CD4-positive, alpha-beta memory T cell (primary cell): Measurements from ENCODE around the gene CST4. TPM values are rescaled to one million over a fixed set of nuclear protein-coding genes. Genes with fewer than 3 reads are reported as not detected.
"Not testable (repeated sequence)": the region's sequence is repeated elsewhere in the genome, so short reads cannot be mapped to it uniquely, and the experiment has no call there.

Source experiments
- CTCF ChIA-PET: fragments of 350-600 bp; sonication (Branson Sonifier 250); formaldehyde crosslinking; loops from one replicate; lab custom pipeline; 2021; ENCODE audit warnings: inconsistent platforms; ENCODE audit not compliant: partially characterized antibody; lab: Charles Lee
- POLR2A ChIA-PET: fragments of 350-600 bp; sonication (Branson Sonifier 250); formaldehyde crosslinking; loops from one replicate; lab custom pipeline; 2021; ENCODE audit not compliant: partially characterized antibody; lab: Charles Lee
- DNase-seq, 5 donors: peaks; one replicate each; pipeline versions ENCODE4 v3.0.0 to v3.0.0-alpha.2; 2020 to 2022; ENCODE audit warnings: mixed read lengths in 1 of 5
- H3K27ac ChIP-seq: one replicate; pipeline ENCODE4 v1.7.0; 2013; ENCODE audit warnings: low read depth, low read length
- H3K27me3 ChIP-seq: 2 replicates; pipeline ENCODE4 v1.7.0; 2013; ENCODE audit warnings: mild to moderate bottlenecking, low read length, moderate library complexity; ENCODE audit not compliant: insufficient read depth
- H3K36me3 ChIP-seq: 2 replicates; pipeline ENCODE4 v1.7.0; 2013; ENCODE audit warnings: mild to moderate bottlenecking, low read length, moderate library complexity; ENCODE audit not compliant: insufficient read depth
- H3K4me1 ChIP-seq: 2 replicates; pipeline ENCODE4 v1.7.0; 2013; ENCODE audit warnings: mild to moderate bottlenecking, low read length, moderate library complexity; ENCODE audit not compliant: insufficient read depth
- H3K4me3 ChIP-seq, 2 donors: one replicate each; pipeline ENCODE4 v1.7.0; 2013; ENCODE audit warnings: low read length in 2 of 2, mild to moderate bottlenecking in 1 of 2
- H3K9me3 ChIP-seq, 2 donors: one replicate each; pipeline ENCODE4 v1.7.0; 2013; ENCODE audit warnings: low read length in 2 of 2, control low read depth in 1 of 2; ENCODE audit not compliant: control insufficient read depth in 1 of 2
- H3K27ac Mint-ChIP-seq, 7 donors: one replicate each; pipeline ENCODE4 v1.8.0; 2020 to 2021; ENCODE audit warnings: mixed read lengths in 7 of 7, mild to moderate bottlenecking in 6 of 7, inconsistent platforms in 3 of 7, moderate library complexity in 3 of 7
- H3K27me3 Mint-ChIP-seq, 2 donors: one replicate each; pipeline ENCODE4 v1.8.0; 2020 to 2021; ENCODE audit warnings: mixed read lengths in 2 of 2
- H3K36me3 Mint-ChIP-seq, 2 donors: one replicate each; pipeline ENCODE4 v1.8.0; 2020 to 2021; ENCODE audit warnings: mixed read lengths in 2 of 2, inconsistent platforms in 1 of 2, mild to moderate bottlenecking in 1 of 2
- H3K4me1 Mint-ChIP-seq, 4 donors: one replicate each; pipeline ENCODE4 v1.8.0; 2020 to 2021; ENCODE audit warnings: mixed read lengths in 4 of 4, mild to moderate bottlenecking in 1 of 4
- H3K4me3 Mint-ChIP-seq, 8 donors: one replicate each; pipeline ENCODE4 v1.8.0; 2020 to 2021; ENCODE audit warnings: mixed read lengths in 8 of 8, mild to moderate bottlenecking in 7 of 8, moderate library complexity in 6 of 8, inconsistent platforms in 3 of 8
- H3K9me3 Mint-ChIP-seq, 8 donors: one replicate each; pipeline ENCODE4 v1.8.0; 2020 to 2021; ENCODE audit warnings: mixed read lengths in 8 of 8, mild to moderate bottlenecking in 5 of 8, inconsistent platforms in 3 of 8, moderate library complexity in 1 of 8
- intact Hi-C: fragments of 100-400 bp; cut with micrococcal nuclease; formaldehyde crosslinking; loops from one replicate; pipeline ENCODE4 v1.15.1; 2023
- polyA plus RNA-seq, 2 donors: library from polyadenylated mRNA; unstranded; fragments of 300-500 nt; fragmentation: Illumina TruSeq; gene quantifications; one replicate each; pipeline ENCODE4 v1.2.3, GENCODE V29; 2021
- total RNA-seq, 2 experiments: library from RNA; stranded (reverse); gene quantifications; one replicate each; pipeline ENCODE4 v1.2.3, GENCODE V29; 2021

The CST4 gene
- total and polyA plus RNA-seq, 4 experiments from 2014 or later: not detected

DNA sequence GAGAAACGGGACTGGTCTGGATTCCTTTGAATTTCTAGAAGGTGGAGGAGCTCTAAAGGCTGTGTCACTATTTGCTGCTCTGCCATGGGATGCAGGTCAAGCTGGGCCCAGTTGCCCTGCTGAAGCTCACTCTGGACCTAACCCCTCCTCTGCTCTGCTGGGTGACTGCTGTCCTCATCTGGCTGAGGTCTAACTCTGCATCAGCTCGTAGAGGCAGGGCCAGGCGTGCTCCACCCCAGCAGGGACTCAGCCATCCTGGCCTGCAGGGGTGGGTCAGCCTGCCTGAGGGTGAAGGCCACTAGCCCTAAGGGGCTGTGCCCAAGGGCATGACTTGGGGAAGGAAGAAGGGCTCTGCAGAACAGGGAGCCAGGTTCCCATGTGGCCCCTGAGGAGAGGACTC lies 852 bp downstream of the CST4 start:
- H3K27me3 Mint-ChIP-seq: peaks cover 2 to 14% of the 10 kb centered on the region in 2 donors
- H3K36me3 Mint-ChIP-seq: no peaks in the 10 kb centered on the region
- no peaks in the 10 kb centered on the region for H3K4me1 Mint-ChIP-seq
- no peak overlapping the region for H3K4me3 Mint-ChIP-seq
- Histone ChIP-seq H3K36me3 (no peaks in the 10 kb centered on the region), H3K4me3 (no peak overlapping the region), H3K9me3 (no peaks in the 10 kb centered on the region), H3K27me3 (no peaks in the 10 kb centered on the region), H3K27ac (no peak overlapping the region), H3K4me1 (no peaks in the 10 kb centered on the region)
- H3K9me3 Mint-ChIP-seq: no peaks in the 10 kb centered on the region
- intact Hi-C loops: no loop called here
- H3K27ac Mint-ChIP-seq: no peak overlapping the region
- POLR2A ChIA-PET: no interaction called here
- DNase-seq: no peak
- CTCF ChIA-PET: no interaction called here

DNA sequence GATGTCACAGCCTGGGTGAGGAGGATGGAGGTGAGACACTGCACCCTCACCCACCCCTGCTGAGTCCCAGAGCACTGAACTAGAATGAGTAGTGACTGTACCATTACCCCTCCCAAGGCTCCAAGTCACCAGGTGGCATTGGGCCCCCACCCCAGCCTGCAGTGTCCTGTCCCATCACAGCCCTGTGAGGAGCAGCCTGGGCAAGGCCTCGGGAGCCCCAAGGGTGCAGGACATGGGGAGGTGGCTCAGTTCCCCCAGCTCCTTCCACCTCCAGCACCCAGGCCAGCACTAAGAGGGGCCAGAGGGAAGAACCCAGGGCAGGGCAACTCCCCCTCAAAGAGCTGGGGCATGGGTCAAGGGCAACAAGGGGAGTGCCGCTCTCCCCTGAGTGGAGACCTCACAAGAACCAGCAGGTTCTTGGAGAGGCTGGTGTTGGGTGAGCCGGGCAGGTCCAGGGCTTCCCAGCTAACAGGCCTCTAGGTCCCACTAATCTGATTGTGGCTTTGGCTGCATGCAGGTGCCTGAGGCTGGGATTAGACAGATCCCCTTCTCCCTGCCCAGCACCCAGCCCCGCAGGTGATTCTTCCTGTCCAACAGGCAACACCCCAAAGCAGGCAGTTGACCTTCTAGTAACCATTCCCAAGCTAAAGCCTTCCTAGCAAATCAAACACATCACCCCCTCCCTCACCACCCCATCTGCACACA lies 2.6 kb downstream of the CST4 start:
- no peaks in the 10 kb centered on the region for H3K4me1 Mint-ChIP-seq
- no peaks in the 10 kb centered on the region for H3K36me3 Mint-ChIP-seq
- Histone ChIP-seq H3K4me3 (no peak overlapping the region), H3K27me3 (no peaks in the 10 kb centered on the region), H3K27ac (no peak overlapping the region), H3K4me1 (no peaks in the 10 kb centered on the region), H3K9me3 (no peaks in the 10 kb centered on the region), H3K36me3 (no peaks in the 10 kb centered on the region)
- H3K9me3 Mint-ChIP-seq: no peaks in the 10 kb centered on the region
- H3K27ac Mint-ChIP-seq: no peak overlapping the region
- POLR2A ChIA-PET: no interaction called here
- intact Hi-C loops: no loop called here
- CTCF ChIA-PET: no interaction called here
- peaks cover 3 to 5% of the 10 kb centered on the region in 2 donors for H3K27me3 Mint-ChIP-seq
- DNase-seq: no peak
- H3K4me3 Mint-ChIP-seq: no peak overlapping the region

DNA sequence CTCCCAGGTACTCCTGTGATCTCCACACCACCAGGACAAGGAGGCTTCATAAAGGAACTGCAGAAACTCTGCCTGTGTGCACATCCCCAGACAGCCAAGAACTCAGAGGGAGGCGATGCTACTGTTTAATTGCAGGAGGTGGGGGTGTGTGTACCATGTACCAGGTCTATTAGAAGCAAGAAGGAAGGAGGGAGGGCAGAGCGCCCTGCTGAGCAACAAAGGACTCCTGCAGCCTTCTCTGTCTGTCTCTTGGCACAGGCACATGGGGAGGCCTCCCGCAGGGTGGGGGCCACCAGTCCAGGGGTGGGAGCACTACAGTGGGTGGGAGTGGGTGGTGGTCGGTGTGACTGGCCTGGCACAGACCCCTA lies 3.3 kb downstream of the CST4 start:
- H3K9me3 Mint-ChIP-seq, H3K27ac Mint-ChIP-seq, H3K27me3 ChIP-seq, H3K4me1 ChIP-seq, H3K27ac ChIP-seq, DNase-seq, POLR2A ChIA-PET, H3K36me3 Mint-ChIP-seq, H3K4me3 ChIP-seq, H3K4me3 Mint-ChIP-seq, intact Hi-C loops, H3K4me1 Mint-ChIP-seq, CTCF ChIA-PET, H3K27me3 Mint-ChIP-seq, H3K9me3 ChIP-seq, H3K36me3 ChIP-seq: not testable (repeated sequence)

- H3K9me3 ChIP-seq: no peaks in the 10 kb centered on the region
- no peaks in the 10 kb centered on the region for H3K36me3 ChIP-seq
- ChIA-PET POLR2A (no interaction called here), CTCF (no interaction called here)
- H3K27me3 Mint-ChIP-seq: peaks cover 7 to 11% of the 10 kb centered on the region in 2 donors
- no peaks in the 10 kb centered on the region for H3K9me3 Mint-ChIP-seq
- H3K27ac ChIP-seq: no peak overlapping the region
- no peak overlapping the region for H3K4me3 Mint-ChIP-seq
- H3K4me1 Mint-ChIP-seq: no peaks in the 10 kb centered on the region
- intact Hi-C loops: no loop called here
- no peaks in the 10 kb centered on the region for H3K36me3 Mint-ChIP-seq
- no peaks in the 10 kb centered on the region for H3K4me1 ChIP-seq
- no peaks in the 10 kb centered on the region for H3K27me3 ChIP-seq
- no peak overlapping the region for H3K4me3 ChIP-seq
- H3K27ac Mint-ChIP-seq: no peak overlapping the region
- DNase-seq: no peak
Observed at GRCh38 chr20:23684261-23684660, 4.6 kb downstream of the CST4 start.

DNA sequence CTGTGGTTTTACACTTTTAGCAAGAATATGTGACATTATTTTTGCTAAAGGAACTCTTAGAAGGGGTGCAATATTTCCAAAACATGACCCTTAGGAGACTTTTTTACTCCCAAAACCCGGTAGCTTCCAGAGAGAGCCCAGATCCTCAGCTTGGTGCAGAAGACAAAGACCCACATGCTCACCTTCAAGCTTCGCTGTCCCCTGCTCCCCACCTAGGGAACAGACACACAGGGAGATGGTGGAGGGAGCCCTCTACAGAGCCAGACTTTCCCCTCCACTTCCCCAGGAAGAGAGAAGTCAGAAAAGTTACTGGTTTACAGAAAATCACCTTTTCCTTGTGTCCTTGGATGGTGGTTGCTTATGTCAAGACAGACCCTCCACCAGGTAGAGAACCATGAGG lies 5.0 kb downstream of the CST4 start:
- no peaks in the 10 kb centered on the region for H3K27me3 ChIP-seq
- H3K4me3 ChIP-seq: no peak overlapping the region
- peaks cover 10 to 11% of the 10 kb centered on the region in 2 donors for H3K27me3 Mint-ChIP-seq
- H3K4me3 Mint-ChIP-seq: no peak overlapping the region
- intact Hi-C loops: no loop called here
- no peaks in the 10 kb centered on the region for H3K9me3 ChIP-seq
- no peak for DNase-seq
- H3K9me3 Mint-ChIP-seq: no peaks in the 10 kb centered on the region
- H3K27ac ChIP-seq: no peak overlapping the region
- no peaks in the 10 kb centered on the region for H3K4me1 ChIP-seq
- H3K36me3 Mint-ChIP-seq: no peaks in the 10 kb centered on the region
- ChIA-PET CTCF (no interaction called here), POLR2A (no interaction called here)
- no peaks in the 10 kb centered on the region for H3K36me3 ChIP-seq
- no peak overlapping the region for H3K27ac Mint-ChIP-seq
- H3K4me1 Mint-ChIP-seq: no peaks in the 10 kb centered on the region

DNA sequence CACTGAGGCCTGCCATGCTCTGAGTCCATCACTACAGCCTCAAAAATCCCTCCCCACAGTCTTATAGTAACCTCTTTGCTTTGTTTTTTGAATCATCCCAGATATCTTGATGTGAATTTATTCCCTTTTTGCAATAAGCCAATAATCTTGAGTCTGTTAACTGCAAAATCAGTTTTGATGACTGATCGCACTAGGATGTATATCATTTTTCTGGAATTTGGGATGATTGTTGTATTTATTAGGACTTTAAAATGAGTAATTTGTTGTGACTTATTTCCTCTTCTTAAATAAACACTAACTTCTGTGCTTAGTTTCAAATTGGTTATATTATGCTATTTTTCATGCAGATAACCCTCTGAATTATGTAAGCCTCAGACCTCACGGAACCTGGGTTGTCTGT lies 5.6 kb downstream of the CST4 start:
- Mint-ChIP-seq H3K4me1 (no peaks in the 10 kb centered on the region), H3K27me3 (peaks cover 11% of the 10 kb centered on the region in 2 donors), H3K9me3 (no peaks in the 10 kb centered on the region), H3K27ac (no peak overlapping the region), H3K4me3 (no peak overlapping the region), H3K36me3 (no peaks in the 10 kb centered on the region)
- intact Hi-C loops: no loop called here
- Histone ChIP-seq H3K4me3 (no peak overlapping the region), H3K4me1 (no peaks in the 10 kb centered on the region), H3K27me3 (no peaks in the 10 kb centered on the region), H3K36me3 (no peaks in the 10 kb centered on the region), H3K27ac (no peak overlapping the region), H3K9me3 (no peaks in the 10 kb centered on the region)
- CTCF ChIA-PET: no interaction called here
- no peak for DNase-seq
- POLR2A ChIA-PET: no interaction called here

- H3K27ac ChIP-seq: no peak overlapping the region
- DNase-seq: no peak
- no peaks in the 10 kb centered on the region for H3K4me1 ChIP-seq
- no peak overlapping the region for H3K4me3 ChIP-seq
- intact Hi-C loops: no loop called here
- H3K27me3 Mint-ChIP-seq: peaks cover 6 to 11% of the 10 kb centered on the region in 2 donors
- H3K9me3 Mint-ChIP-seq: peaks cover 0 to 2% (median 0%) of the 10 kb centered on the region in 8 donors
- no peaks in the 10 kb centered on the region for H3K9me3 ChIP-seq
- H3K27me3 ChIP-seq: no peaks in the 10 kb centered on the region
- no peak overlapping the region for H3K27ac Mint-ChIP-seq
- ChIA-PET CTCF (no interaction called here), POLR2A (no interaction called here)
- no peaks in the 10 kb centered on the region for H3K36me3 ChIP-seq
- no peaks in the 10 kb centered on the region for H3K4me1 Mint-ChIP-seq
- no peak overlapping the region for H3K4me3 Mint-ChIP-seq
- no peaks in the 10 kb centered on the region for H3K36me3 Mint-ChIP-seq
Observed at GRCh38 chr20:23680146-23680545, 8.7 kb downstream of the CST4 start.
